NCI-H510A (cell line): ENCODE measurements around the gene NFIA.

ENCODE experiments used
- DNase-seq: peaks from one replicate; lab custom pipeline; 2025; lab: John Stamatoyannopoulos, UW

Gene NFIA

DNA sequence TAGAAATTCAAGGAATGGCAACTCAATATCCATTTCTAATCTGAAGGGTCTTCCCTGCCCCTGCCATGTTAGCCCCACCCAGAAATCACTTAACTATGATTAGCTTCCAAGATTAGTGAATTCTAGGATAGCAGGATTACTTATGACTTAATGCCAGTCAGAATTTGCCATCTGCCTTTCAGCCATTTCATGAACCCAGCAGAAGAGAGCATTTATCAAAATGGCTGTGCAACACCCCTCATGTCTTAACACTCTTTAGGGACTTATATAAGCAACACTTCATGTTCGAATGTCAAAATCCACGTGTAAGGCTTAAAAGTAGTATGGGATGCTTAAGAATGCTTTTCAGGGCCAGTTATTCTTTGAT is 288.5 kb downstream of the NFIA start:
- DNase-seq = no peak

DNA sequence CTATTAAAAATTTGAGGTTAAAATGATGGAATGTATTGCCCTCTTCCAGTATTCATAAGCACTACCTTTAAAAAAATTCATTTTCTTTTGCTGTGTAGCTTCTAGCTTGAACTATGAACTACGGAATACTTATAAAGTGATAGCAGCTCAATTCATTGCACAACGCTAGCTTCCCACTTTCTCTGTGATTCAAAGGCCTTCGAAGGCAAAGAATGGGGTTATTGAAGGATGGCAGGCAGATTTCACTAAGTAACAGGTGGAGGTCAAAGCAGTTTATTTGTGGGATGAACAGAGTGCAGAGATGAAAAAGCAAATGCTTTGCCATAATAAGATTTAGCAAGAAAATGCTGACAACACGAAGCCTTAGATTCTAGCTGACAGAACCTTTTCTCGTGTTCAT is 290.6 kb downstream of the NFIA start:
- DNase-seq = no peak

DNA sequence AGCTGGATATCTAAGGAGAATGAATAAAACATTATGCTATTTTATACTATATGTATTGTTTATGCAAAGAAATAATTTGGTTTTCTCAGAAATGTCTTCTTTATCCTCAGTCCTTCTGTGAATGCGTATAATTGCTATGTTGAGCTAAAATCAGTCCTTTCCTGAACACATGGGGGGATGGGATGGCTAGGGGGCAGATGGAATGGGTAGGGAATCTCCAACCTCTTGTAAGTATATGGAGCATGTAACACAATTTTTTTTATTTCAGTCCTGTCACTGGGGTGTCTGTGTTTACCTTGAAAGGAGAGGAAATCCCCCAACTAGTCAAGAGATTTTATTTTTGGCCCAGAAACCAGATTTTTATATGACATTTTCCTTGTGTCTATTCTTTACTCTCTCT is 291.8 kb downstream of the NFIA start:
- no peak for DNase-seq

DNA sequence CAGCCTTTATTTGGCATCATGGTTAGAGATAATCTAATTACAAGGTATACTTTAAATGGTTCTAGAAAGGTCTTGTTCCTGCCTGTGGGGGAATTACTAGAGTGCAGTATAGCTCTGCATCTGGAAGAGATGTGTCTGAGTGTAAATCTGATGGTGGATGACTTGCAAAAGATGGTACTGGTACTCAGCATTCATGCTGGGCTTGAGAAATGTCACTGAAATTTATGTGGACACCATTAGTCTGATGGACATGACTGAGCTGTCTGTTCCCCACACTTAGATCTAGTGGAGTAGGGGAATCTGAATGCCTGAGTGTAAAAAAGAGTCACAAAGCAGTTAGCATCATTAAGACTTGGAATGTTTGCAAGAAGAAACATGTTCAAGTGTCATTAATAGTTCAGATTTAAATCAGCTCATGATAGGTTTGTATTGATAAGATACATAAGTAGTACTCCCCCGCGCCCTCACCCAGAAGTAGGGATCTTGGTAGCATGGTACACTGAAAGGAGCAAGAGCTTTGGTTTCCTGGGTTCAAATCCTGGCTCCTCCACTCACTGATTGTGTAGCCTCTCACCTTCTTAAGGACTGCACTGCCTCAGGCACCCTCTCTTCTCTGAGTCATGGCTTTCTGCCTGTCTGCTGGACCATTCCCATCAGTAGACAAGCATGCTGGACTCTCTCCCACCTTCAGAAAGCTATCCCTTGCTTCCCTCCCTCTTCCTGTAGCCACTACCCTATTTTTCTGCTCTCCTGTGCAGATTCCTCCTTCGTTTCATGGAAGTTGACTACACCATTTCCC is 292.9 kb downstream of the NFIA start:
- no peak for DNase-seq

DNA sequence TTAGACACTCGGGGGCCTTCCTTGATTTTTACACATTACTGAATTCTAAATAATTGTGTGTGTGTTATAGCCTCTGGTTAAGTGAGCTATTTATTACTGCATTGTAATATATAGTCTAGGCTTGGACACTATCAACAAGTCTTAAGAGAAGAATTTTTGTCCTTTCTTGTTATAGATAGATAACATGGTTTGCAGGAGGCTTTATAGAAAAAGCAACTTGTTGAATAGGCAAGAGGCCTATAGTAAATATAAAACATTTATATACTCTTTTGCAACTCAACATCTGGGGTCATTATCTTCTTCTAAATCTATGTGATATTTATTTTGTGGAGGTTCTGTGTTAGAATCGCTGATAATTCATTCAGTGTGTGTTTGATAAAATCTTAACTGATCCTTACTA is 293.8 kb downstream of the NFIA start:
- no peak for DNase-seq

DNA sequence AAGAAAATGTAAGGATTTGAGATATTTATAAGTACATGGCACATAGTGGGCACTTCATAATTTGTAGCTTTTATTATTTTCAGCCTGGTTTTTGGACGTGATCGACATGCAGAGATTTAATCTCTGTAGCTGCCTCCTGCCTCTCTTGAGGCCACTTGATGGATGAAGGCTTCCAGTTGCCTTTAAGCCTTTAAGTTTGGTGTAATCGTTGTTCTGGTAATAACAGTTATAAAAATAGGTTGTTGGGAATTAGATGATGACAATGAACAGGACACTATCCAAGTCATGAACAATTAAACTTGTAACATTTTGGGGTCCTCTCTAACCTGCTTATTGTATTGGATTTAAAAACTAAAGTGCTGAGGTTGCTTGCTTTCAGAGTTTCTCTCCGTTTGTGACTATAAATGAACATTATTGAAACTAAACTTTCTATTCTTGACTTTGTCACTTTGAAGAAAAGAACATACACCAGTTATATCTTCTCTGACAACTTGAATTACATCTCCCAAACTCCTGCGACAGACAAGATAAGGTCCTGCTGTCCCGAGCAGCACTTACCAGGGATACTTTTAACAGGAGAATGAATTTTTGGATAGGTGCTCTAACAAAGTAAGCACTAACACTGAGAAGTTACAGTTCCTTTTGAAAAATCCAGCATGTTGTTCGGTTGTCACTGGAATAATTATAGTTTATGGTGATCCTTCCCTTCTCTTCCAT is 295.0 kb downstream of the NFIA start:
- DNase-seq = no peak

DNA sequence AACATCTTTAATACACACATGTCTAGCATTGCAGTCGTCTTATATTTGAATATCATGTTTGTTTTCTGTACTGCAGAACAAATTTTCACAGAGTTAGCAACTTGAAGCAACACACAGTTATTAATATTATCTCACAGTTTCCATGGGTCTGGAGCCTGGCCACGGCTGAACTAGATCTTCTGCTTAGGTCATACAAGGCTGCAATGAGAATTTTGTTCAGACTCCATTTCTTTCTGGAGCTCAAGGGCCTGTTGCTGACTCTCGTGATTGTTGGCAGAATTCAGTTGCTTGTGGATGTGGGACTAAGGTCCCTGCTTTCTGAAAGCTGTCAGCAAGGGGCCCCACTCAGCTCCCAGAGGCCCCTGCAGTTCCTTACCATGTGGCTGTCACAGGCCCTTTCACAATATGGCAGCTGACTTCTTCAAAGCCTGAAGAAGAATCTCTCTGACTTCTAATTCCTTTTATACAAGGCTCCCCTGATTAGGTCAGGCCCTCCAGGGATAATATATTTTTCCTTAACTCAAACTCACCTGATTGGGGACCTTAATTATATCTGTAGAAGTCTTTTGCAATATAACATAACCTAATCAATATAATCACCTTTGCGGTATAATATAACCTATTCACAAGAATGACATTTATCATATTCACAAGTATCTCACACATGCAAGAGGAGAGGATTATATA is 296.3 kb downstream of the NFIA start:
- no peak for DNase-seq

DNA sequence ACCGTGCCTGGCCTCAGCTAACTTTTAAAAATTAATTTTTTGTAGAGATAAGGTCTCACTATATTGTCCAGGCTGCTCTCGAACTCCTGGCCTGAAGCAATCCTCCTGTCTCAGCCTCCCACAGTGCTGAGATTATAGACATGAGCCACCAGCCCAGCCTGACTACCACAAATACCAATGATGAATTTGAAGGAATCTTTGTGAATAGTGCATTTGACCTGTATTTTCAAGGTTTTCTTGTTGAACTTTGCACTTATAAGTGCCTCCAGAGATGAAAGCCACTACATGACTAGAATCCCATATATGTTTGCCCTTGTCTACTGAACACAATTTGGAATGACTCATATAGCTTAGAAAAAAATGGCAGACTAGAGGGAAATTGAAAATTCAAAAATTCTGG is 297.3 kb downstream of the NFIA start:
- no peak for DNase-seq

DNA sequence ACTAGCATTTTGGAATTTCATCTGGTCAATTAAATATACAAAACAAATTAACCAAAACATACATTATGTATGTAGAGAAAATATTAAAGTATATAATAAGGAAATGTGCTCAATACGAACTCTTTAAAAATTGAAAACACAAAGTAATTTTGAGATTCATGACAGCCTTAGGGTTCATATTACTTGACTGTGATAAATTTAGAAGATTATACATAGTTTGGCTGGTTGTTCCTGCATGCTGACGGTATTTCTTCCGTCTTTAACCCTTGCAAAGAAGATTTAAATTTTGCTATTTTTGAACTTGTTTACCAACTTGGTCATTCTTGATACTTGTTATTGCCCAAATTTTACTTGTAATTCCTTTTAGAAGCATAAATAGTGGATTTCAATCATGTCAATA is 298.2 kb downstream of the NFIA start:
- no peak for DNase-seq

DNA sequence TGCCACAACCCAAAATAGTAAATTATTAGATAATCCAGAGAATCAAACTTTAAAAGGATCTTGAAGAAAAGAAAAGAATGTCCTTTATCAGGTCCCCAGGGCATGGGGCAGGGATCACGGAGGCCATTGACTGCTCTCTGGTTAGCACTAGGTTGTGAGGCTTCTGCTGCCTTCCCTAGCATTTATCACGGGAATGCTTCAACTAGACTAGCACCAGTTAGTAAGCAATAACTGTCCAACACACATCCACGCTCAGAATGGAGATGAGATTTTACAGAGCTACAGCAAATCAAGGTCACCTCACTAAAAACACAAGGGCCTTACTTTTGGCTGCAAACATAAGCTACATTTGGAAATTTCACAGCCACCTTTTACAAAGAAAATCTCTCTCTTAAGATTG is 304.0 kb downstream of the NFIA start:
- no peak for DNase-seq

DNA sequence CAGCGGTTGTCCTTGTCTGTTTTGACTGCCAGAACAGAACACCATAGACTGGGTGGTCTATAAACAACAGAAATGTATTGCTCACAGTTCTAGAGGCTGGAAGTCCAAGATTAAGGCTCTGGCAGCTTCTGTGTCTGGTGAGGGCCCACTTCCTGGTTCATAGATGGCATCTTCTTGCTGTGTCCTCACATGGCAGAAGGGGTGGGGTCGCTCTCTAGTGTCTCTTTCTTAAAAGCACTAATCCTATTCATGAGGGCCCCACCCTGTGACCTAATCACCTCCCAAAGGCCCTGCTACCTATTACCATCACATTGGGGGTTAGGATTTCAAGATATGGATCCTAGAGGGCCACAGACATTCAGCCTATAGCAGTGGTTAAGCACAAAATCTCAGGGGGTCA is 304.4 kb downstream of the NFIA start:
- DNase-seq = no peak

DNA sequence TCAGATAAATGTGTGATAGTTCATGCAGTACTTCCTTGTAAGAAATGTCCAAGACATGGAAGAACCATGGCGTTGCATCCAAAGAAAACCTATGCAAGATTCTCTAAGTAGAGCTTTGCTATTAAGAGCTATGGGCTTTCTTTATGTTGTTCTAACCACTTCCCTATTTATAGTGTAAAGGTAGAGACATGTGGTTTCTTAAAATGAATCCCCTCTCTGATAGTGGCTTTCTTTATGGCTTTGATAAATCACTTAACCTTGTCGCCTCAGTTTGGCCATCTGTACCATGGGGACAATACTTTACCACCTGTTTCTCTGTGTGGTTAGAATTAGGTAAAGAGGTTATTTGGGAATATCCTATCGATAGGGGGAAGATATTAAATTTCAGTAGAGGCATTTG is 305.5 kb downstream of the NFIA start:
- no peak for DNase-seq

DNA sequence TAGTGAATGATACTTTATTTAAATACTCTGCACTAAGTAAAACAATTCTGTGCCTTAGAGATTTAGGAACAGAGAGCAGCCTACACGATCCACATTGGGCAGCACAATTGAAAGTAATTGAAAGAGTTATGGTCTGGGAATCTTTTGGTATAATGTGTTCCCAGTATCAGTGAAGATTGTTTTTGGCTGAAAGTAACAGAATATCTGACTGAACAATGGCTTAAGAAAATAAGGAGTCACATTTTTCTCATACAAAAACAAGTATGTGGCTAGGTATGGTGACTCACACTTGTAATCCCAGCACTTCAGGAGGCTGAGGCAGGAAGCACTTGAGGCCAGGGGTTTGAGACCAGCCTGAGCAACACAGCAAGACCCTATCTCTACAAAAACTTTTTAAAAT is 306.2 kb downstream of the NFIA start:
- DNase-seq = no peak

DNA sequence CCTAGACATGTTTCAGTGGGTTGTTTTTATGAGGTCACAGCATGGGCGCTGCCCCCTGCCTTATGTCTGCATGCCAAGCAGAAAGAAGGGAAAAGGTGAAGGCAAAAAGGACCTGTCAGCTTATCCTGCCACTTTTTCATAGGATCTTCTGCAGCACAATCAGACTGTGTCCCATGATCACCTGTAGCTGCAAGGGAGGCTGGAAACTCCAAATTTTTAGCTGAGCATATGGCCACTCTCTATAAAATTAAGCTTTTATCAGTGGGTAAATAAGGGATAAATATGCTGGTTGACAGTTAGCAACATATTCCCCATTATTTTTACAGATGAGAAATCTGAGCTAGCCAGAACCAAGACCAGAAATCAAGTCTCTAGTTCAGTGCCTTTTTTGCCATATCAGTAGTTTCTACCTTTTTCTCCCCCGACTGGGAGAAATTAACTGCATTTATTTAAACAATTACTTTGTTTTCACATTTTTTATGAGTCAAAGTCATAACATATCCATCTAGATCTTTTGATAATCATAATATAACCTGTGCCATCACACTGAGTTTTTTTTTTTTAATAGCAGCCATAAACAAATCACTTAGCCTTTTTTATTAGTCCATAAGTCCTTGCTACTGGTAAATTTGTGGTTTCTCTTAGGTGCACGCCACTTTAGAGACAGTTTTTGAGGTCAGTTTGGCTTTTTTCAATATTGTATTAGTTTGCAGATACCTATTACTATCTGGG is 307.0 kb downstream of the NFIA start:
- no peak for DNase-seq

DNA sequence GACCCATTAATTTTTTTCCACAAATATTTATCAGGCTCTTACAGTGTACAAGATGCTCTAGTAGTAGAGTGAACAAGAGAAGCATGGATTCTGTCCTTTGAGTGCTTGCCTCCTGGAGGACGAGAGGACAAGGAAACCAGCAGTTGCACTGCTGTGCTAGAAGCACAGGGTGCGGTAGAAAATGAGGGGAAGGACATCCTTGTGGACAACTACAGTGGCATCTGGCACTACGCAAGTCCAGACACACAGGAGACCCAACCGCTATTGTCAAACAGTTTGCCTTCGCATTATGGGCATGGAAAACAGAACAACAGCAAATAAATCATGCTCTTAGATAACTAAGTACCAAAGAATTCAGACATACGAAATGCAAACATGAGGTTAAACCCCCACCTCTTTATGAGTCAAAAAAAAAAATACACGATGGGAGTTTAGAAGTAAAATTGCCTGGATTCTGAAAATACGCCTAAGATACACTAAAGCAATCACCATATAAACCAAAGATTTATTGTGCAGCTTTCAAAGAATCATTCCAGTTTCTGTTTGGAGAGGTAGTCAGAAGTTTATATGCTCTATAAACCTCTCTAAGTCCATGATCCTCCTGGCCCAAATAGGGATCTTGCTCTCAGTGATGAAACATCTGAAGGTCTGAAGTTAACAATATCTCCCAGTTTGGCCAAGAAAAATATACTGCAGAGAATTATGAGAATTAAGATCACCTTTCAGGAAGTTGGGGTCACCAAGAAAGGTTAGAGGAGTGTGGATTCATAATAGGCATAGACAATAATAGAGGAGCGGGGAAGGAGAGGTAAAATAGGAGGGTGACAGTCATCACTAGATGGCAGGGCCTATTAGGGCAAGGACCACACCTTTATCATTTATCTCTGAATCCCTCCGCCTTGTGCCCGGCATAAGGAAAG is 307.8 kb downstream of the NFIA start:
- DNase-seq = no peak

DNA sequence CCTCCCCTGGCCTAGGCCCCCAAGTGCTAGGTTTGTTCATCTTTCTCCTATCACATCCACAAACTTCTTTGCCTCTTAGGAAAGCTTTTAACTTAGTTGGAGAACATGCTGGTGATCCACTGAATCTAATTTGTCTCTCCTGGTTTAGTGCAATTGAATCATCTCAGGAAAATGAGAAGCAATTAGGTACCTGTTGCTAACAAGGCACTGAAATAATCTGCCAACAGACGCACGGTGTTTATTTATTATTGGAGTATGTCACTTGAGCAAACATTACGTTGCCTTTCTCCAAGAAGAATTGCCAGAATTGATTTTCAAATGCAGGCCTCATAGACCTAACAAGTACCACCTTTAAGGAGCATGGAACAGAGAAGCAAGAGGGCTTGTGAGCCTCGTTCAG is 309.4 kb downstream of the NFIA start:
- DNase-seq = no peak

DNA sequence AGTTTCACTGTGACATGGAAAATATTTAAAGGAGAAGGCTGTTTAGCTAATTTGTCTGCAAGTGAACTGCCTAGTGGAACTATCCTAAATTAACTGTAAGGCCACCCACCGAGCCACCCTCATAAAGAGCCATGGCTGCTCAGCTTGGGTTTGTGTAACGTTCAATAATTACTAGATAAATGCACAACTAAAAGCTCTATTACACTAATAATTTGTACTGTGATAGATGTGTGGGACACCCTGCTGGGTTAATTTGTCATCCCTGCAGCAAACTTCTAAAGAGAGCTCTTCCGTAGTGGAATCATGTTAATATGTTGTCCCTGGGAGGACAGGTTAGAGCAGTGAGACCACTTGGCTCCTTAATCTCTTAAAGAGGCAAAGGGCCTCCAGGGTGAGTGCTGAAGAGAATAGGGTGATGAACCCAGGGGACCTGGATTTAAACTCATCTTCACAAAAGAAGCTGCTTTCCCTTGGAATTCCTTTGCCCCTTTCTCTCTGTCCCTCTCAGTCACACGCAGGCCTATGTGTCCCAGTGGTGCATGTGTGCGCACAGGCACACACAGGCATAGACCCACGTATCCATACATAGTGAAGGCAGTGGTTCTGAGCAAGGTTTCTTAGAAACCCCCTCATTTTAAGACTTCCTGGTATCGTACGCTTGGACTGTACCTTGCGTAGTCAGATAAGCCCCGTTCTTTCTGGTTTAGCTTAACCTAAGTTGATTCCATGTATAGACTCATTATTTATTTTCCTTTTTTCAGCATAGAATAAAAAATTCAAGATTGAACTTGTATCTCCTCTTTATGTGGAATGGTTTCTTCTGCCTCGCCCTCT is 310.3 kb downstream of the NFIA start:
- DNase-seq = no peak

DNA sequence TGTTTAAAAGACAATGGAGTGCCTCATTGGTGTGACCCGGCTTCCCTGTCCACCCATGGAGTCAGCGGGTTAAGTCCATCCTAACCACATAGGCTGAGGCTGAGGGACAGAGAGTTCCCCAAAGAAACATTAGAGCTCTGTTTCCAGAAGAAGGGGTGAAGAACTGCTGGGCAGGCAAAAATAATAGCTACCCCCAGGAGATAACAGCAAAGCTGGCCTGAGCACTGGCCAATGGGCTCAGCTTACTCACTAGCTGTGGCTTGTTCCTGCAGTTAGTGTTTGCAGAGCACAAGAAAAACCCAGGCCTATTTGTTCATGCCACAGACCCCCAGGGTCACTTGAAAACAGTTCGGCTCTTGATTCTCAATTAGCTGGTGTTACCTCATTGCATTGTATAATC is 311.2 kb downstream of the NFIA start:
- no peak for DNase-seq

DNA sequence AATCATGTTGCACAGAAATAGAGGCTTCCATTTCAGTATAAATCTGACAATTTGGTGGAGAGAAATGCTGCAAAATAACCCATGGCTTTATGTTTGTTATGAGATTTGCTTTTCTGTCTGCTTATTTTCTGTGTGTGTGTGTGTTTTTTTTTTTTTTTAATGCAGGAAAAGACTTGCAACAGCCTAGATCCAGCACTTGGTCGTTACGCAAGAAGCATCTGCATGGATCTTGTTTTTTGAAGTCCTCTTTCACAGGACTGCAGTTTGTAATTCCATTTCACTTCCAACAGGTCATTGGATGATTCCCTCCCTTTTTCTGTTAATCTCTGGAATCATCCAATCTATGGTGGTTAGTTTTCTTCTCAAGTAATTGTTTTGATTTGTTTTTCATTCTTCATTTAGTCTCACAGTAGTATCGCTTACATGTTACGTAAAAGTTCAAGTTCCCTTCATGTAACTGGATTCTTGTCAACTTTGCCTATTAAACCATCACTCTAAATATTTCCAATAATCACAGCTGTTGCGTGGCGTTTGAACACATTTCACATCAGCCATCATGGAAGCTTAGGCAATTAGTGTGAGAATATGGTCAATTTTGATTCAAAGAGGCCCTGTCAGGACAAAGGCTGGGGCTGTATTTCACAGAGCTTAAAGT is 312.9 kb downstream of the NFIA start:
- DNase-seq = no peak

DNA sequence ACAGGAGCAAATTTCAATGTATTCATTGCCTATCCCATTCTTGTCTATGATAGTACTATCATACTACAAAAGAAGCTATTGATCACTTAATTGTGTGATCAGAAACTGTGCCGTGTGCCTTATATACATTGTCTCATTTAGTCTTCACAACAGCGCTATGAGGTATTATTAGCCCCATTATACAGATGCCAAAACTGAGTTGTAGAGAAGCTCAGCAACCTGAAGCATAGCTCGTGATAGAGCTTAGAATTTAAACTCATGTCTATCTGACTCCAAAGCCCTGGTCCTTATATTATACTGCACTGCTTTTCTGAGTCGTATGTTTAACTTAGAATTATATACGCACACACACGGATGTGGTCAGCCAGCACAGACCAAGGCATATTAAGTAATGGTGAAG is 315.1 kb downstream of the NFIA start:
- DNase-seq = no peak
